ENCODE measurements around the gene MGMT. TPM values are rescaled to one million over a fixed set of nuclear protein-coding genes. Genes with fewer than 3 reads are reported as not detected.
A peak's percentile ranks its signal among the peaks of the same experiment; 100 is the strongest.

The MGMT gene
- total RNA-seq, 1 donor from 2014 or later = 29.7 TPM

DNA sequence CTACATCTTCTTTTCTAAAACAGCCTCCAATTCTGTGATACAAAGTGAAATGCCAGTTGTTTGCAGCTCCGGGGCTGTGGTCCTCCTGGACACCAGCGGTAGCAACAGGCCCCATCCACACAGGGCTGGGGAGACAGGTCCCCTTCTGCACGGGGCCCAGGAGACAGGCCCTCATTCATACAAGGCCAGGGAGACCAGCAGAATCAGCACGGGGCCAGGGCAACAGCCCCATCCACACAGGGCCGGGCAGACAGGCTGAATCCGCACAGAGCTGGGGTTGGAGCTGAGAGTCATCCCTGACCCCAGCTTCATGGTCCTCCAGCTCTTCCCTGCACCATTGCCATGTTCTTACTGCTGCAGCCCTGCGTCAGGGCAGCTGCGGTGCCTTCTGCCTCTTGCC lies 238.6 kb downstream of the MGMT start:
- Histone ChIP-seq H3K4me3 (ENCODE audit: low read length in 3 of 3) (no peak overlapping the region), H3K27ac (ENCODE audit: low read depth, low read length) (no peak overlapping the region), H3K4me1 (ENCODE audit: control insufficient read depth in 3 of 3, insufficient read depth in 3 of 3, low read length in 3 of 3) (peaks cover 4 to 14% (median 9%) of the 10 kb centered on the region in 3 donors), H3K27me3 (ENCODE audit: control insufficient read depth in 3 of 3, insufficient read depth in 3 of 3, low read length in 3 of 3) (no peaks in the 10 kb centered on the region), H3K9me3 (ENCODE audit: control insufficient read depth in 3 of 3, low read length in 3 of 3) (no peaks in the 10 kb centered on the region), H3K9ac (ENCODE audit: low read depth in 1 of 3, low read length in 3 of 3) (no peak overlapping the region), H3K36me3 (ENCODE audit: control insufficient read depth in 3 of 3, insufficient read depth in 3 of 3, low read length in 3 of 3) (peaks cover 0 to 6% (median 0%) of the 10 kb centered on the region in 3 donors)

DNA sequence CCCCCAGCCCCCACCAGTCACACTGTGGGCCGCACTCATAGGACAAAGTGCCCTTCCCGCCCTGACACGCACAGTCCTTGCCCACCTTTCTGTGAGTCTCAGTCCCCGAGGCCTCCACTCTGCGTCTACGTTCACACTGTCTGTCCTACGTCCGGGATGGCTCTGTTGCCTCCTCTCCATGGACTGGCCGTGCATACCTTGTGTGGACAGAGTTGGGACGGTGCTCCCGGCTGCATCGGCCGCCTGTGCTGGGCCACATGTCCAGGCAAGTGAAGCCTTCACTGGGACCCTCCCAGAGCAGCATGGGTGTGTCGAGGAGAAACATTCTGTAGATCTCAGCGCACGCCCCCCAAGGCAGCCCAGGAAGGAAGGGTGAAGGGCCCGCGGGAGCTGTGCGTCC lies 239.0 kb downstream of the MGMT start:
- peaks cover 4 to 12% (median 9%) of the 10 kb centered on the region in 3 donors for H3K4me1 ChIP-seq (ENCODE audit: control insufficient read depth in 3 of 3, insufficient read depth in 3 of 3, low read length in 3 of 3)
- H3K9me3 ChIP-seq (ENCODE audit: control insufficient read depth in 3 of 3, low read length in 3 of 3) = no peaks in the 10 kb centered on the region
- H3K9ac ChIP-seq (ENCODE audit: low read depth in 1 of 3, low read length in 3 of 3) = no peak overlapping the region
- H3K27me3 ChIP-seq (ENCODE audit: control insufficient read depth in 3 of 3, insufficient read depth in 3 of 3, low read length in 3 of 3) = no peaks in the 10 kb centered on the region
- H3K4me3 ChIP-seq (ENCODE audit: low read length in 3 of 3) = no peak overlapping the region
- H3K27ac ChIP-seq (ENCODE audit: low read depth, low read length) = no peak overlapping the region
- H3K36me3 ChIP-seq (ENCODE audit: control insufficient read depth in 3 of 3, insufficient read depth in 3 of 3, low read length in 3 of 3) = peaks cover 0 to 4% (median 0%) of the 10 kb centered on the region in 3 donors

DNA sequence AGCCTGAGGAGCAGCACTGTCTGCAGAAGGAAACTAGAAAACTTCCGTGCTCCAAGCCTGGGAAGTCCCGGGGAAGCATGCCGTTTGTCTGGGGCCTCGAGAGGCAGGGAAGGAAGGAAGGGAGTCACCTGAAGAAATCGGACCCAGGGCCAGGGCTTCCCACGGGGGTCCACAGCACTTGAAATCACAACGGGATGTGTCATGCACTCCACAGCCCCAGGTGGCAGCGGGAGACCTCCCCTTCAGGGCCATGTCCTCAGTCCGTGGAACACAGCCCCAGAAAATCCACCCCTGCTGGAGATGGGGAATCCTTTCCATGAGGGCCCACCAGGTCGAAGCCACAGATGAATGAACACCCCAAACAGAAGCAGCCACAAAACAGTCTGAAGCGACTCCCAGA lies 239.5 kb downstream of the MGMT start:
- H3K36me3 ChIP-seq (ENCODE audit: control insufficient read depth in 3 of 3, insufficient read depth in 3 of 3, low read length in 3 of 3) = peaks cover 0 to 4% (median 0%) of the 10 kb centered on the region in 3 donors
- H3K9ac ChIP-seq (ENCODE audit: low read depth in 1 of 3, low read length in 3 of 3) = no peak overlapping the region
- H3K9me3 ChIP-seq (ENCODE audit: control insufficient read depth in 3 of 3, low read length in 3 of 3) = no peaks in the 10 kb centered on the region
- H3K4me1 ChIP-seq (ENCODE audit: control insufficient read depth in 3 of 3, insufficient read depth in 3 of 3, low read length in 3 of 3) = peaks cover 4 to 9% (median 7%) of the 10 kb centered on the region in 3 donors
- no peaks in the 10 kb centered on the region for H3K27me3 ChIP-seq (ENCODE audit: control insufficient read depth in 3 of 3, insufficient read depth in 3 of 3, low read length in 3 of 3)
- H3K4me3 ChIP-seq (ENCODE audit: low read length in 3 of 3) = no peak overlapping the region
- H3K27ac ChIP-seq (ENCODE audit: low read depth, low read length) = no peak overlapping the region

DNA sequence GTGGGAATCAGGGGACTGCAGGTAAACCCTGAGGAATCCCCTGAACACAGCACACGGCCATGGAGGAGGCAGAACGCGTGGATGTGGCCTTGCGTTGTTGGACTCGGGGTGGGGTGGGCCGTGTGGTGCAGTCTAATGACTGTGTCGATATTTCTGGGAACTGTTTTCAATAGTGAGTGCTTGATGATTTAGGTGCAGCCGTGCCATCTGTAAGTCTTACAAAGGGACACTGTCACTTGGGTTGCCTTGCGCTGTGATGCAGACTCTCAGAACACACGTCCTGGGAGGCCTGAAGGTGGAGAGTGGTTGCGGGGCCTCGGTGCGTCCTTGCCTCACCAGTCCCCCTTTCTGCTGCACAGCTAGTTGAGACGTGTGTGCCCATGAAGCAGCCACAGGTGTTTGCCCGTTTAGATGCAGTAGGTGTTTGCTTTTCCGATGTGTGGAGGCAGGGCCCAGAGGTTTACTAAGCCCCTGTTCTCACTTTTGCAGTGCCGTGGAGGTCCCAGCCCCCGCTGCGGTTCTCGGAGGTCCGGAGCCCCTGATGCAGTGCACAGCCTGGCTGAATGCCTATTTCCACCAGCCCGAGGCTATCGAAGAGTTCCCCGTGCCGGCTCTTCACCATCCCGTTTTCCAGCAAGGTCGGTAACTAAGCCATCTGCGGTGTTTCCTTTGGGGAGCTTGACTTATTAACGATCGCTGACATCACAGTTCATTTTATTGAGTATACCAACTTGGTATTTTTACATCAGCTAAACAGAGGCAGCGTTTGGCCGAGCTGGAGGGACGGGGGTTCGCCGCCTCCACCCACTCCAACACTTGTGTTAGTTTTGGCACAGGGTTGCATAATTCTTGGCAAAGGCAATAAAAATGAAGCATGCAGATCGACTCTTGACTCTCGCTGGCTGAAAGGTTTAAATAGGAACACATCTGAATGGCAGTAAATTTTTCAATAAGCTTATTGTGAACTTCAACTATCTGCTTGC lies 240.7 kb downstream of the MGMT start:
- Histone ChIP-seq H3K9me3 (ENCODE audit: control insufficient read depth in 3 of 3, low read length in 3 of 3) (no peaks in the 10 kb centered on the region), H3K4me3 (ENCODE audit: low read length in 3 of 3) (peak overlapping the region in 2 of 3 donors; percentile 15 to 29), H3K9ac (ENCODE audit: low read depth in 1 of 3, low read length in 3 of 3) (no peak overlapping the region)

DNA sequence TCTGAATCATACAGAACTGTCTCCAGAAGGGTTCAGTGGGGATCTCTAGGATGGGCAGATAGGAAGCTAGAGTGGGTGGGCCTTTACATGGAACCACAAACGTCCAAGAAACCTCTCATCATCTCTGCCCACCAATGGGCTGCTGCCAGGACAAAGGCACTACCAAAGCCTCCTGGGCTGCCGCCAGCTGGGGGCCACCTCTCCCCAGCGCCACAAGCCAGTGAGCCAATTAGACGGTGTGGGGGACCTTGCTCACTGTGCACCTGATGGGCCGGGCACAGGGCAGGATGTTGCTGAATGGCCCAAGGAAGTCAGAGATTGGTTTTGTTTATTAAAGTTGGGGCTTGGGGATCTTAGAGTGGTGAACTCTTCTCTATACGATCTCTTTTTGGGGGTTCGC lies 242.1 kb downstream of the MGMT start:
- H3K36me3 ChIP-seq (ENCODE audit: control insufficient read depth in 3 of 3, insufficient read depth in 3 of 3, low read length in 3 of 3) = peaks cover 0 to 4% (median 0%) of the 10 kb centered on the region in 3 donors
- H3K4me1 ChIP-seq (ENCODE audit: control insufficient read depth in 3 of 3, insufficient read depth in 3 of 3, low read length in 3 of 3) = peaks cover 4 to 9% (median 7%) of the 10 kb centered on the region in 3 donors
- no peaks in the 10 kb centered on the region for H3K27me3 ChIP-seq (ENCODE audit: control insufficient read depth in 3 of 3, insufficient read depth in 3 of 3, low read length in 3 of 3)
- no peak overlapping the region for H3K27ac ChIP-seq (ENCODE audit: low read depth, low read length)
- no peak overlapping the region for H3K9ac ChIP-seq (ENCODE audit: low read depth in 1 of 3, low read length in 3 of 3)
- H3K4me3 ChIP-seq (ENCODE audit: low read length in 3 of 3) = no peak overlapping the region
- no peaks in the 10 kb centered on the region for H3K9me3 ChIP-seq (ENCODE audit: control insufficient read depth in 3 of 3, low read length in 3 of 3)

More for the DNA sequence above, 240.7 kb downstream of the MGMT start:
- no peak overlapping the region for H3K27ac ChIP-seq (ENCODE audit: low read depth, low read length)
- peaks cover 0 to 4% (median 0%) of the 10 kb centered on the region in 3 donors for H3K36me3 ChIP-seq (ENCODE audit: control insufficient read depth in 3 of 3, insufficient read depth in 3 of 3, low read length in 3 of 3)
- H3K4me1 ChIP-seq (ENCODE audit: control insufficient read depth in 3 of 3, insufficient read depth in 3 of 3, low read length in 3 of 3) = peaks cover 4 to 9% (median 7%) of the 10 kb centered on the region in 3 donors
- no peaks in the 10 kb centered on the region for H3K27me3 ChIP-seq (ENCODE audit: control insufficient read depth in 3 of 3, insufficient read depth in 3 of 3, low read length in 3 of 3)

DNA sequence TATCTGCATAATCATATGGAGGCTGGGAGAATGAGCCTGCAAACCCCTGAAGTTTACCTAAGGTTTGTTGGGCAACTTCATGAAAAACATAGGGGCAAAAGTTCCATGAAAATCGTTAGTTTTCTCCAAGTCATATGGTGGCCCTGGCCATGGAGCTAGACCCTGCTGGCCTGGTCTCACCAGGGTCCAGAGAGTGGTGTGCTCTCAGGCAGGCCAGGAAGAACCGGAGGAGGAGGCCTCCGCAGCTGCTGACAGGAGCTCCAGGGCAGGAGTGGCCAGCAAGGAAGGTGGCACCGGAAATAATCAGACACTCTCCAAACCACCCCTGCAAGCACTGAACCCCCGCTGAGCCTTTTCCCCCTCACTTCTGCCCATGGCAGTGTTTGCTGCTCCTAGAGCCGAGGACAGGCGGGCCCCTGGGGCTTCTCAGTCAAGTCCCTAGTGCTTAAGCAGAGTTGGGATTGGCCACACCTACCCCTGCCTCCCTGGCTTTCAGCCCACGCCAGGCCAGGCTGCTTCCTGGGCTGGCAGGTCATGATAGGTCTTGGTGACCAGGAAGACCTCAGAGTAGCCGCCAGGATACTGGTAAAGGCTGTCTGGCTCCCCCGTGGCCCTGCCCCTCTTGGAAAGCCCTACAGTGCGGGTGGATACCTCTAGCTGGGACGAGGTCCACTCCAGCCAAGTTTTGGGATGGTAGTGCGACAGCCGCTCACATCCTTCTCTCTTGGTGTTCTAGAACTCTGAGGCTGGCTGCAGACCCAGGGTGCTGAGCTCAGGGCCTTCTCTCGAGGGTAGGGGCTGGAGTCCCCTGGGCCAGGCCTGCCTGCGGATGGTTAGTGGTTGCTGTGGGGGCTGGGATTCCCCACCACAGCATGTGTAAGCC lies 242.8 kb downstream of the MGMT start:
- Histone ChIP-seq H3K4me1 (ENCODE audit: control insufficient read depth in 3 of 3, insufficient read depth in 3 of 3, low read length in 3 of 3) (peaks cover 4 to 9% (median 7%) of the 10 kb centered on the region in 3 donors), H3K4me3 (ENCODE audit: low read length in 3 of 3) (no peak overlapping the region), H3K9me3 (ENCODE audit: control insufficient read depth in 3 of 3, low read length in 3 of 3) (no peaks in the 10 kb centered on the region), H3K27ac (ENCODE audit: low read depth, low read length) (no peak overlapping the region), H3K27me3 (ENCODE audit: control insufficient read depth in 3 of 3, insufficient read depth in 3 of 3, low read length in 3 of 3) (no peaks in the 10 kb centered on the region), H3K36me3 (ENCODE audit: control insufficient read depth in 3 of 3, insufficient read depth in 3 of 3, low read length in 3 of 3) (peaks cover 0 to 3% (median 0%) of the 10 kb centered on the region in 3 donors), H3K9ac (ENCODE audit: low read depth in 1 of 3, low read length in 3 of 3) (no peak overlapping the region)

DNA sequence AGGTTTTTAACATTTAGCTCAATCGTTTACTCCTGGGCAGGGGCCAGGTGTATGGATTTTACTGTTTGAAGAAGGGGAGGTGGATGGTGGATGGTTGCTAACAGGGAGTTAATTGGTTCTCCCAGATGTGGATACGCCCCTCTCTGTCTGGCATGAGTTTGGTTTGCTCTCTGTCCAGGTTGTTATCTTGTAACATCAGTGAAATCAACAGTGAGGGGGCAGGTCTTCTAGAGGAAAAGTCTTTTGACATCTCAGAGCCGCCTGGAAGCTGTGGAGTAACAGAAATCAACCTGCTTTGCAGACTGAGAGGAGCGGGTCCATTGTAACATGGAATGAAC lies 243.4 kb downstream of the MGMT start:
- Histone ChIP-seq H3K4me1 (ENCODE audit: control insufficient read depth in 3 of 3, insufficient read depth in 3 of 3, low read length in 3 of 3) (peaks cover 4 to 9% (median 7%) of the 10 kb centered on the region in 3 donors), H3K27me3 (ENCODE audit: control insufficient read depth in 3 of 3, insufficient read depth in 3 of 3, low read length in 3 of 3) (no peaks in the 10 kb centered on the region), H3K4me3 (ENCODE audit: low read length in 3 of 3) (no peak overlapping the region), H3K9me3 (ENCODE audit: control insufficient read depth in 3 of 3, low read length in 3 of 3) (no peaks in the 10 kb centered on the region), H3K9ac (ENCODE audit: low read depth in 1 of 3, low read length in 3 of 3) (no peak overlapping the region), H3K27ac (ENCODE audit: low read depth, low read length) (no peak overlapping the region), H3K36me3 (ENCODE audit: control insufficient read depth in 3 of 3, insufficient read depth in 3 of 3, low read length in 3 of 3) (peaks cover 0 to 2% (median 0%) of the 10 kb centered on the region in 3 donors)

DNA sequence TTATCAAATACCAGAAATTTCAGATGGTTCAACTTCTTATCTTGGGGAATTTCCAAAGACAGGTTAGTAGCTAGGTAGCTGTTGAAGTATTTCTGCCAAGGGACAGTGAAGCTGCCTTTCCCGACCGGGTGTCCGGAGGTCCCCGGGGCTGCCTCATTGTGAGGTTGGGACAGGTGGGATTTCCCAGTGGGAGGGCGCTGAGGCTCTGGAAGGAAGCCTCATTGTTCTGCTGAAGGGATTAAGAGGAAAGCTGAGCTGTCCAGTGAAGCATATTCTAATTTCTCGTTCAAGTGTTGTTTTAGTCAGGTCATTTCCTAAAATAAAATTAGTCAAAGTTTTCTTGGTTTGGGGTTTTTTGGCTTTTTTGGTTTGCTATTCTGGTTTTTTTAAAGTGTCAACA lies 244.2 kb downstream of the MGMT start:
- Histone ChIP-seq H3K36me3 (ENCODE audit: control insufficient read depth in 3 of 3, insufficient read depth in 3 of 3, low read length in 3 of 3) (peaks cover 0 to 2% (median 0%) of the 10 kb centered on the region in 3 donors), H3K4me3 (ENCODE audit: low read length in 3 of 3) (no peak overlapping the region), H3K4me1 (ENCODE audit: control insufficient read depth in 3 of 3, insufficient read depth in 3 of 3, low read length in 3 of 3) (peaks cover 4 to 9% (median 7%) of the 10 kb centered on the region in 3 donors), H3K9ac (ENCODE audit: low read depth in 1 of 3, low read length in 3 of 3) (no peak overlapping the region), H3K27ac (ENCODE audit: low read depth, low read length) (no peak overlapping the region), H3K9me3 (ENCODE audit: control insufficient read depth in 3 of 3, low read length in 3 of 3) (no peaks in the 10 kb centered on the region), H3K27me3 (ENCODE audit: control insufficient read depth in 3 of 3, insufficient read depth in 3 of 3, low read length in 3 of 3) (no peaks in the 10 kb centered on the region)

DNA sequence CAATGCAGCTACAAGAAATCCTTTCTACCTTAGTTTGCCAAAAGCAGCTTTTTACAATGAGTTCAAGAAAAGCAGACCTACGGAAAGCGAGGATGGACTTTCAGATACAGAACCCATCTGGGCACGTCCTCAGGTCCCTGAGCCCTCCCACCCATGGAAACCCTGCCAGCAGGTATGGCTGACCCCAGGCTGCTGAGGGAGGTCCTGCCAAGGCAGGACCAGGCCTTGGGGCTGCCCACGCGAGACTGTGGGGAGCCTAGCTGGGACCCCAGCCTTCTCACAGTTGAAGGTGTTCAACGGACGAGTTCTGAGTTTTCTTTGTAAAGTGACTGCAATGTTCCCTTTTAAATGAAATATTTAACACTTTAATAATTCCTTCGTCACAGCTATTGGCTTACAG lies 245.0 kb downstream of the MGMT start:
- Histone ChIP-seq H3K4me3 (ENCODE audit: low read length in 3 of 3) (no peak overlapping the region), H3K9me3 (ENCODE audit: control insufficient read depth in 3 of 3, low read length in 3 of 3) (no peaks in the 10 kb centered on the region), H3K4me1 (ENCODE audit: control insufficient read depth in 3 of 3, insufficient read depth in 3 of 3, low read length in 3 of 3) (peaks cover 4 to 9% (median 7%) of the 10 kb centered on the region in 3 donors), H3K9ac (ENCODE audit: low read depth in 1 of 3, low read length in 3 of 3) (no peak overlapping the region), H3K27ac (ENCODE audit: low read depth, low read length) (no peak overlapping the region), H3K36me3 (ENCODE audit: control insufficient read depth in 3 of 3, insufficient read depth in 3 of 3, low read length in 3 of 3) (peaks cover 0 to 2% (median 0%) of the 10 kb centered on the region in 3 donors), H3K27me3 (ENCODE audit: control insufficient read depth in 3 of 3, insufficient read depth in 3 of 3, low read length in 3 of 3) (no peaks in the 10 kb centered on the region)

All from skeletal muscle tissue (tissue), 4 donors.